ENCODE results near the gene KLC1.
"Not testable (repeated sequence)": the region's sequence is repeated elsewhere in the genome, so short reads cannot be mapped to it uniquely, and the experiment has no call there.

The KLC1 gene

DNA sequence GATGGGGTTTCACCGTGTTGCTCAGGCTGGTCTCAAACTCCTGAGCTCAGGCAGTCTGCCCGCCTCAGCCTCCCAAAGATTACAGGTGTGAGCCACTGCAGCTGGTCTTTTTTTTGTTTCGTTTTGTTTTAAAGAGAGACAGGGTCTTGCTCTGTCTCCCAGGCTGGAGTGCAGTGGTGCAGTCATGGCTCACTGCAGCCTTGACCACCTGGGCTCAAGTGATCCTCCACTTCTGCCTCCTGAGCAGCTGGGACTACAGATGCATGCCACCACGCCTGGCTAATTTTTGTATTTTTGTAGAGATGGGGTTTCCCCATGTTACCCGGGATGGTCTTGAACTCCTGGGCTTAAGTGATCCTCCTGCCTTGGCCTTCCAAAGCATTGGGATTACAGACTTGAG, 62.6 kb downstream of the KLC1 start:
- not testable (repeated sequence) for DNase-seq (ENCODE audit: low read depth in 2 of 2)

DNA sequence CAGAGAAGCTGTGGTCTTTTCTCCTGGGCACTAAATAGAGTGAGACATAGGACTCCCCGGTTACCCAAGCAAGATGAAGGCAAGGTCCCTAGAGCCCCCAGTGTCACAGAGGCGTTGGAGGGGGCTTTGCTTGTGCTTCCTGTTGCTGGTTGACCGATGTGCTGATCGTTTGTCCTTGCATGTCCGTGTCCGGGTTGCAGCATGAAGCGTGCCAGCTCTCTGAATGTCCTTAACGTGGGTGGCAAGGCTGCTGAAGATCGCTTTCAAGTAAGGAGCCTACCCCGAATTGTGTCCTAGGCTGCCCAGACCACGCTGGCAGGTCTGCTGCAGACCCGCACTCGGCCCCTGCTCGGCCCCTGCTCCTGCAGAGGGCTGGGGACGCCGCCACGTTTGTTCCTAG, 63.1 kb downstream of the KLC1 start:
- DNase-seq (ENCODE audit: low read depth in 2 of 2): no peak

DNA sequence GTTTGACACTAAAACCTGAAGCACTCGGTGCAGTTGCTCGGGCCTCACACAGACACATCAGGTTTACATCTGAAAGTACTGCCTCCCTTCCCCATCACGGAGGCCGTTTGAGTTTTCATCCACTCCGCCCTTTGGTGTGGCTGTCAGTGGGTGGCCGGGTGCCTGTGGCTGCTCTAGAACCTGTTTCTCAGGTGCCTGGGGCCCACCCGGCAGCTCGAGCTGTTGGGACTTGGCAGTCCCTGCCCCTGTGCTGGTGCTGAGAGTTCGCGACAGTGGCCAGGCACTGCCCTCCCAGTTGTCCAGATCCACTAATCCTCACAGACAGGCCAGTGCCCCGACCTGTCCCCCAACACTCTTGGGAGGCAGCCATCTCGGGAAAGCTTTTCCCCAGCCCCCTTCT, 63.9 kb downstream of the KLC1 start:
- no peak for DNase-seq (ENCODE audit: low read depth in 2 of 2)

DNA sequence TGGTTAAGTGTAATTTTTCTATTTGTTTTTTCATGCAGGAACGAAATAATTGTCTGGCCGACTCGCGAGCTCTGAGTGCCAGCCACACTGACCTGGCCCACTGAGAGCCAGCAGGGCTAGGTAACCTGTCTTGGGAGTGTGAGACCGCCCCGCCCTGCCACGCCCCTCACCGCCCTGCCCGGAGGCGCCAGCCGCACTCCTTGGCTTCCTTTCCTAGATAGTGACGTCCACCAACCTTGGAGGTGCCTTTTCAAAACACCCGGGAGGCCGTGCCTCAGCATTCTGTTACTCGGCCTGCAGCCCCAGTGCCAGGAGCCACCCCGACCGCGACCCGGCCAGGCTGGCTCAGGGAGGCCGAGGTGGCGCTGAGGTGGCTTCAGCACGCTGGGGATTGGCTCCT, 64.5 kb downstream of the KLC1 start:
- DNase-seq (ENCODE audit: low read depth in 2 of 2): no peak

DNA sequence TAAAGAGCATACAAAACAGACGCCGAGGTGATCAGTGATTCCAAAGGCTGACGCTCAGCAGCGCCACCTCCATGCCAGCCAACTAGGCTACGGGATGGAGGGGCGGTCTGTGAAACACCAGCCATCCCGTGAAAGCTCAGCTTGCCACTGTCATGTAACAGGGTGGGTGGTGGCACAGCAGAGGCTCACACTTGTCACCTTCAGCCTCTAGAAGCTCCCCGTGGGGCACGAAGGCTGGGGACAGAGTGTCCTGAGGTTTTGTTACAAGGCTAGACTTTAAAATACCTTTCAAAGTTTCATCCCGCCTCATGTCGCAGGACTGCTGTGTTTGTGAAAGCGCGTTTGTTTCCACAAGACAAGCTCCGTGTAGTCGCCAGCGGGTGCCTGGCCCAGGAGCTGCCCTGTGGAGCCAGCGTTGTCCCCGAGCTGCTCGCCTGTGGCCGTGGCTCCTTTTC, 65.6 kb downstream of the KLC1 start:
- no peak for DNase-seq (ENCODE audit: low read depth in 2 of 2)

DNA sequence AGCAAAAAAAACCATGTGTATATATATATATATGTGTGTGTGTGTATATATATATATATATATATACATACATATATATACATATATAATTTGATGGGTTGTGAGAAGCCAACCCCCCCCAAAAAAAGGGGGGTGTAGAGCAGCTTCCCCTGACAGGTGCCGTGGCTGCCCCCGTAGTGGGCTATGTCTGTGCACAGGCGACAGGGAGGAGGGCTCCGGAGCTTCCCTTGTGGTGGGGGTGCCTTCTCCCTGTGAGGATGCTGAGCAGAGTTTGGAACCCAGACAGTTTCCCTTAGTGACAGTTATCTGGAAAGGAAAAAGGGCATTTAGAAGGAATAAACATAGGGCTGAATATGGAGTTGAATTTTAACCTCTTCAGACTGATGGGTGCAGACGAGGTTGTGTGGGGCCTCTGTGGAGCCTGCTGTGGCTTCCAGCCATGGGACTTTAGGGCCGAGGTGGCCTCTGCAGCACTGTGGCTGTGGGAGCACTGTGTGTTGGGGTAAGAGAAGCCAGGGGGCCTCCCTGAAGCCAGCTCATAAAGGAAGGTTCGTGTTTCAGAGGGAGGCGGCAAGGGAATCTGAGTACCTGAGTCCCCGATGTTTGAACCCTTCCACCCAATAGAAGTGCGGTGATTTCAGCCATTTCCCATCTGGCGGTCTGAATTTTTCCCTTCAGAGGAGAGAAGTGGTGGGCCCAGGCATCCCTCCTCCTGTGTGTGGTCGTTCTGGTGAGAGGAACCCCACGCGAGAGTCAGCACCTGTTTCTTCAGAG, 66.5 kb downstream of the KLC1 start:
- no peak for DNase-seq (ENCODE audit: low read depth in 2 of 2)

DNA sequence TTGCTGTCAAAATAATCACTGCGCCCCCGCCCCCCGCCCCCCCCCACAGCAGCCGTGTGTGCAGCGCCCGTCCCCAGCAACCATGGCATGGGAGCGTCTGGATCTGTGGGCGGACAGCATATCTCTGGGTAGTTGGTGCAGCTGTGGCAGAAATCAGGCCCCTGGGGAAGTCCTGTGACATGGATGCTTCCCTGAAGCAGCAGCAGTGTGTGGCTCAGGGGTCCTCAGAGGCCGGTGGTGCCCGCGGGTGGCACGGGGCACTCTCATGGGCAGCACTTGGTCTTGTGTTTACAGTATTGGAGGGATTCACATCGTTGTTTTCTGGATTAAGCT, 67.0 kb downstream of the KLC1 start:
- no peak for DNase-seq (ENCODE audit: low read depth in 2 of 2)

DNA sequence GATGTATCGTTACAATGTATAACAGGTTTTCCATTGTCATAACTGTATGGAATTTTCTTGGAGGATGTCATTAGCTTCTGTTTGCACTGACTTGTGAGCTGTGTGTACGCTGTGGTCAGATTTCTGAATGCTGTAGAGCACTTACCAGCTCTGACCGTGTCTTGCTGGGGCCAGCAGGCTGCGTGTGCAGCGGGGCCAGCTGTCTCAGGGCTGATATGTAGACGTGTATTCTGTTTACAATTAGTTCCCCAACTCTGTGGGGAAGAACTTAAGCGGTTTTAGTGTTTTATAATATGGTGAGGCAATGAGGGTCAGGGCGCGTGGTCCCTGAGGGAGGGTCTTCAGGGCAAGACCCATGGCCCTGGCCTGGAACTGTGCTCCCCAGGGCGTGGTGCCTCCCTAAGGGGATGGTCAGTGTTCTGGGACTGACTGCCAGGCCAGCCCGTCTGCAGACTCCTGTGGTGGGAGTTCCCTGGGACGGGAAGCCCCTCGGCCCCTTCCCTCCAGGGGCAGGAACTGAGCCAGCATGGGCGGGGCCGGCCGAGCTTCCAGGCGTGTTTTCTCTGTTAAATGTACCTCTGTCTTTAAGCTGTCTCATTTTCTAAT, 67.6 kb downstream of the KLC1 start:
- DNase-seq (ENCODE audit: low read depth in 2 of 2): no peak

DNA sequence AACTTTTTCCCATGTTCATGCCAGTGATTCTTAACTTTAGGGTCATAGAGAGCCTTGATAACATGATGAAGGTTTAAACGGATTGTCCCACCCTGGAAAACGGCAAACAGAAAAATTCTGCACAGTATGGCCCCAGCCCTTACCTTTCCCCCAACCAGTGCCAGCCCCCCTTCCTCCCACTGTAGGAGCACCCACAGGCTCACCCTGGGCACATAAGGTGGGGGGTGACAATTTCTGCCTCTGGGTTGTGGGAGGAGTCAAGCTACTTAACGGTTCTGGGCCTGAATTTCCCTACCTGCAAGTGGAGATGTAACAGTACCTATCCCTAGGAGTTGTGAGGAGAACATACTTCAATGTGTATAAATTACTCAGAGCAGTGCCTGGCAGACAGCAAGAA, 68.2 kb downstream of the KLC1 start:
- no peak for DNase-seq (ENCODE audit: low read depth in 2 of 2)

DNA sequence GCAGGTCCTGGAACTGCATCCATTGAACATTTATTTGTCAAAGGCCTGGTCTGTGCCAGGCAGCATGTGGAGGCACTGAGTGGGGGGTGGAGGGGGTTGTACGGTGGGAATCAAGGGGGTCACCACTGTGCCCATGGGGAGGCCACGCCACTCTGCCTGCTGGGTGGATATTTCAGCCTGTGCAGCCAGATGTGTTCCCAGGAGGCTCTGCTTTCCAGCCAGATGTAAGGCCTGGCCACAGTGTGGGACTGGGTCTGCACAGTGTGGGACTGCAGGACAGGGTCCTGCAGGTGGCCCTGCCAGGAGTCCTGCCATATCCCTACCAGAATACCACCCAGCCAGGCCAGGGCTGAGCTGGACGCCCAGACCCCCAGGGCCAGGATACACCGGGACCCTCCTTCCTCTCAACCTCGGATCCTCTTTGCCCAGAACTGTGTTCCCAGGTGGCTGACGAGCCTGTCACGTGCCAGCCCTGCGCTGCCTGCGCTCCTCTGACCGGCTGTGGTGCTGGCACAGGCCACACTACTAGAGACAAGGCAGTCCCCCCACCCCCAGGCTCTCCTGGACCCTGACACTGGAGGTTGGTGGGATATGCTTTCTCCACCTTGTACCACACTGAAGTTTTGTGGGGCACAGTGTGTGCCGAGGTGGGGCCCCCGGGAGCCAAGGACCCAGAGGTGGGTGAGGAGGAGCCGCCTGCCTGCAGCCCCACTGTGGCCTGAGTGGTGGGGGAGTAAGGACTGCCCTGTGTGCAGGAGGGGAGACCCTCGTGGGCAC, 68.8 kb downstream of the KLC1 start:
- DNase-seq (ENCODE audit: low read depth in 2 of 2): no peak

DNA sequence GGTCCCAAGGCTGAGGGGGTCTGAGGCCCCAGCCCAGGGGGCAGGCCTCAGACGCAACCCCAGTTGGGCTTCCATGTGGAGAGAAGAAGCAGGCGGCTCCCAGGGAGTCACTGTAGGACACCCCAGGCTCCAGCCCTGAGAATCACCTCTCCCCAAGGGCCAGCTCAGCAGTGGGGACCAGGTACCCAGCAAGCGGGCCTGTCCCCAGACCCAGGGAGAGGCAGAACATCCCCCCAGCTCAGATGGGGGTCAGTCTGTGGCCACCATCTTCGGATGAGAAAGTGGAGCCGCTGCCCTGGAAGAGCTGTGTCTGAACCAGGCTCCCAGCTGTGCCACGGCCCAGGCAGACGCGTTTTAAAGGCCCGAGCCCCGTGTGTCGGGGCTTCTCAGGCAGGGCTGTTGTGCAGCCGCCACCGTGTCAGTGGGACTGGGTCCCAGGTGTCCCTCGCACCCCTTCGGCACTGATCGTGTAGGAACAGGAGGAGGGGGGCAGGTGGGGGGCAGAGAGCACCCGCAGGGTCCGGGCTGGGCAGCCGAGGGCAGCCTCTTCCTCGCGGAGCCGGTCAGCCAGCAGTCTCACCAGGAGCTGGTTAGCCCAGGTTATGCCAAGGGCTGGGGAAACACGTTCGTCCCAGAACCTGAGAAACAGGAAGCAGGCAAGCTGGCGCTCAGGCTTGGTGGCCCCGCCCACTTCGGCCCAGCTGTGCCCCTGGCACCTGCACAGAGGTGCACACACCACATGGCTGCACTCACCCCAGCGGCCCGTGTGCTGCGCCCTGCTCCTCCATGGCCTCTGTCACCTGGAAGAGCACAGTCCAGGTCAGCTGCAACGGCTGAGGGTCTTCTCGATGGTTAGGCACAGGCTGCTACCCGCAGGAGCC, 69.6 kb downstream of the KLC1 start:
- no peak for DNase-seq (ENCODE audit: low read depth in 2 of 2)

DNA sequence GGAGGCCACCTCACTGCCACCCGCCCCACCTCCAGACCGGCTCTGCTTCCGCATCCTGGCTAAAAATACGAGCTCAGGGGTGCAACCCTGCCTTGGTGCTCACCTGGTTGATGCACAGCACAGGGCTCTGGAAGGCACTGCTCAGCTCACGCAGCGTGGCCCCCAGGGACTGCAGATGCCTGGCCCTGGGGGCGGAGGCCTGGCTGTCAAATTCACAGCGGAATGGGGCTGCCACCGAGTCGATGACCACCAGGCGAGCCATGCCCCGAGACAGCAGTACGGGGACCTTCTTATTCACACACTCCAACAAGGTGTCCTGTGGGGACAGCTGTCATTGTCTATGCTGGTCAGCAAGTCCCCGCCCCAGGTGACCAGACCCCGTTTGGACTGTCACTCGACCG, 70.2 kb downstream of the KLC1 start:
- no peak for DNase-seq (ENCODE audit: low read depth in 2 of 2)

DNA sequence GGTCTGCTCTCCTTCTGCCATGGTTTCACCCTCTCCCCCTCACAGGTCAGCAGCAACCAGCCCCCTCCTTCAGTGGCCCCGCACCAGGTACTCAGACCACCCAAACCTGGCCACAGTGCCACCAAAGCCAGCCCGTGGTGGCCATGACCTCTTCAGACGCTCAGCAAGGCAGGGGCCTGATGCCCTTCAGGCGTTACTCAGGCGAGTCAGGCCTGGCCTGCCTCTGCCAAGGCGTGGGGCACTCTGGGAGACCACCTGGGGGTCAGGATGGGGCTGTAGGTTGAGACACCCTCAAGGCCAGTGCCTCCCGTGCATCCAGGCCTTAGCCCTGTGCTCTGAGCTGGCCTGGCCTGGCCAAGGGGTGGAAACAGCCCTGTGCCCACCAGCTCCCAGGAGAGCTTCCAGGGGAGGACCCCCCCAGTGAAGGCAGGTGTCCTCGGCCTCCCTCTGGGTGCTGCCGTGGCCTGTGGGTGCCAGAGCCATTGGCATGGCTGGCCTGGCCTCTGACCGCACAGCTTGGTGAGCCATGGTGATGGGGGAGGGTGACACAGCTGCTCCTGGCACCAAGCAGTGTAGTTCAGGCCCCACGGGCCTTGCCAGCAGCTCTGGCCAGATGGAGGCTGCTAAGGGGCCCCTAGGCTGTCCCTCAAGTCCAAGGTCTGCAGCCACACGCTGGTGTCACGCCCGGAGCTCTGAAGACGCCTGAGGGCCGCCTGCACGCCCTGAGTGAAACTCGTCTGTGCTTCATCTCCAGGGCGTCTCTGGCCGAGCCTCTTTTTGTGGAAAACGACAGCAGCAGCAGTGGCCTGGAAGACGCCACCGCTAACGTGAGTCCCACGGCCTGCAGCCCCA, 71.1 kb downstream of the KLC1 start:
- no peak for DNase-seq (ENCODE audit: low read depth in 2 of 2)

DNA sequence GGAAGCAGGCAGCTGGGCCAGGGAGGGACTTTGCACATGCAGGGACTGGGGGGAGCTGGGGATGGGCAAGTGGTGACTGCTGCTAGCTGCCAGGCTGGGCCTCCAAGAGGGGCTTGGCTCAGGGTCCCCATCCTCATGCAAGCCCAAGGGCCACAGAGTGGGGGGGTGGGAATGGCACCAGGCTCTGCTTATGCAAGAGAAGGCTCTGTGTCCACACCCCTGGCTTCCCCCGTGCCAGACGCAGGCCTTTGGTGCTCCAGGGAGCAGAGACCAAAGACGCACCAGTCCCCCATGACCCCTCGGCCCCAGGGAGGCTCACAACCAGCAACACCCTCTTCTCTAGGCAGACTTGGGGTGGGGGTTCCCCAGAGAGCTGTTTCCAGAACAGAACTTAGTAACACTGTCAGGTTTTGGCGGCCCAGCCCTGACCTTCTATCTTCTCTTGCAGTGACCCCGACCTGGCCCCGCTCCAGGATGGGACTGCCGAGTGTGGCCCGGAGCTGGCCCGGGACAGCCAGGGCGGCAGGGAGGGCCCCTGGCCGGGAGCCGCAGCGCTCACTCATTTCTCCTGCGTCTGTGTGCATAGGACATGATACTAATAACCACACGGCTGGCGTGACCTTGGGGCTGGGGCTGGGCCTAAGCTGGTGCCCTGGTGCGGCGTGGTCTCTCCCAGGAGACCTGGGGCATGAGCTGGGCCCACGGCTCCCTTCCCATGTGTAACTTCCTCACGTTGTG, 71.9 kb downstream of the KLC1 start:
- no peak for DNase-seq (ENCODE audit: low read depth in 2 of 2)

DNA sequence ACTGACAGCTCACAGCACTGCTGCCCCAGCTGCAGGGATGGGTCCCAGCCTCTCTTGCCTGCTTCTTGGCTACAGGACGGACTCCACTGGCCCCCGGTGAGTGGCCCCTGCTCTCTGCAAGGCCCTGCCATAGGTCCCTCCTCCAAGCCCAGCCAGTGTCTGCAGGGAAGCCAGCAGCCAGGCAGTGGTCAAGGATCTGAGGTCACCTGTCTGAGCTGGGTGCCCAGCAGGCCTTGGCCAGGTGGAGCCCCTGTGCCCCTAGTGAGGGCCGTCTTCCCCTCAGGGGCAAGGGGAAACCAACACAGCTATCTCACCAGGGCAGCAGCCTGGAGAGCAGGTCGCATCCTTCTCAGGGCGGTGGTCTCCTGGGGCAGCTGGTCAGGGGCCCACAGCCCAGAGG, 73.1 kb downstream of the KLC1 start:
- no peak for DNase-seq (ENCODE audit: low read depth in 2 of 2)

DNA sequence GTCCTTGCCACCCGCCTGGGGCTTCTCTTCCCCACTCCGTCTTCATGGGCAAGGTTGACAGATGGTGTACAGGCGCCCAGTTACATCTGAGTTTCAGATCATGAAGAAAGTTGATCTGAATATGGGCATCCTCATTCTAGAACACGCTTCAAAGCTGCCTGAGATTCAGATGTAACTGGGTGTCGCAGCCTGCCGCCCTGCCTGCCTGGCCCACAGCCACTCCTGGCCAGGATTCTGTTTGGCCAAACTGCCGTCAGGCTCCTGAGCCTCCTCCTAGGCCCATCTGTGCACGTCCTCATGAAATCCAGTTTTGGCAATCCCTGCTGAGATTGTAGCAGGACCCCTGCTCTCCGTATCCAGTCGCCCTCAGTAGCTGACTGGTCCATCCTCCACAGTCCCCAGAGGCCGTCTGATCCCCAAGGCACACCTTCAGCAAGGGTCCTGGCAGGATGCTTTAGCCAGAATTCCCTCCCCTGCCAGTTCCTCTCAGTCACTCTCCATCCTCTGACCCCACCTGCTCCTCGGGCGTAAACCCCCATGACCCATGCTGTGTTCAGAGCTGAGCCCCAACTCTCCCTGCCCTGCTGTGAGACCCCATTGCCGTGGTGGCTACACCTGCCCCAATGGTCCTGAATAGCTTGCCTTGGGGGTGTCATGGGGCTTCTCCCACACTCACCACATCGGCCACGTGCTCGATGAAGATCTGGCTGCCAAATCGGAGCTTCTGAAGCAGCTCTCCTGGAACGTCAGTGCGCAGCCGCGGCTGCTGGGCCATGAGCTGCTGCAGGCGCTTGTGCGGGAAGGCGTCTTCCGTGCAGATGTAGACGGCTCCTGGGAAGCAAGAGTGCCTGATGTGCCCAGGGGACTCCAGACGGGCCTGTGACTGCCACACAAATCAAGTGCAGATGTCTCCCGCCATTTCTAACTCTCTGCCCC, 73.8 kb downstream of the KLC1 start:
- DNase-seq (ENCODE audit: low read depth in 2 of 2): no peak

DNA sequence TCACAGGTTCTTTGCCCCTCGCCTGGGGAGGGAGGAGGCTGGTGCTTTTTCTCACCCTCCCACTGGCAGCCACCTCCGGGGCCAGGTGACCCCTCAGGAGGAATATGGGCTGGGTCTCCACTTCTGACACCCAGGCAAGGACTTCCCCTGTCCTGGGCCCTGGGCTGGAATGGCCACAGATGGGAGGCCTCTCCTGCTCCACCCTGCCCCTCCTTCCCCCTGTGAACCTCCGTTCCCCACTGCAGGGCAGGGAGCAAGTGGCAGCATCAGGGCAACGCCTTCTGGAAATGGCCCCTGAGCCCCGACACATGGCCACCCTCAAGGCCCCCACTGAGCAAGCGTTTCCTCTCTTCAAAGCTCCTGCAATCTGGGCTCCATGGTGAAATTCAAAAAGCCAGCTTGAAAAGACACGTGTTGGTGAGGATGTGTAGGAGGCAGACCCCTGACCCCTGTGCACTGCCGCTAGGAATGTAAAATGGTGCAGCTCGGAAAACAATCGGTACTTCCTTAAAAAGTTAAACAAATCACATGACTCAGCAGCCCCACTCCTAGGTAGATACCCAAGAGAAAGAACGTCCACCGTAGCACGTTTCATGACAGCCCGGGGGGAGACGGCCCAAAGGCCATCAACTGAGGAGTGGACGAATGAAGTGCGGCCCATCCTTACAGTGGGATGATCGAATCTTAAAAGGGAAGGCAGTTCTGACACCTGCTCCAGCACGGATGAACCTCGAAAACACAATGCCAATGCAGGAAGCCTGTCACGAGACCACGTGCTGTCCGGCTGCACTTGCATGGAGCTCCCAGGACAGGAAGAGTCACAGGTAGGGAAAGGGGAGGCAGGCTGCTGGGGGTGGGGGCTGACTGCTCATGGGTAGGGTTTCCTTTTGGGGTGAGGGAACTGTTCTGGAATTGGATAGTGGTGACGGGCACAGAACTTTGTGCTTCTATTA, 74.7 kb downstream of the KLC1 start:
- no peak for DNase-seq (ENCODE audit: low read depth in 2 of 2)

DNA sequence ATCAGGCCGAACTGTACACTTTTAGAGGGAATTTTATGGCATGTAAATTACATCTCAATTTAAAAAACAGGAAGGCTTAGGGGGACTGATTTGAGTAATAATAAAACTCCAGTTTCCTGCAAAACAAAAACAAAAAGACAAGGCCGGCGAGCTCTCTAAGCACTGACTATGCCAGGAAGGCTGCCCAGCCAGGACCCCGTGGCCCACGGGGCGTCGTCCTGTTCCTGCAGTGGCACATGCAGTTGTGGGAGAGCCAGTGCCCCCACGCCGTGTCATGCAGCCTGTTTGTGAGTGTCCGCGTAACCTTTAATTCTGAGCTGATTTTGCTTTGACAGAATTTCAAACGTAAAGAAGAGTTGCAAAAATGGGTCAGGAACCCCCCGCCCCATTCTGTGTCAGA, 75.7 kb downstream of the KLC1 start:
- no peak for DNase-seq (ENCODE audit: low read depth in 2 of 2)
